HG03342 (cell line): Measurements from ENCODE around the gene GAB2.

Source experiments
- ATAC-seq: cut with Tn5 transposase; IDR thresholded peaks from one replicate; pipeline ENCODE4 v1.9.1; 2021; ENCODE audit warnings: mild to moderate bottlenecking, moderate library complexity; ENCODE audit not compliant: unreplicated experiment

The GAB2 gene

GRCh38 chr11:78346799-78347198 is 70.8 kb downstream of the GAB2 start:
- ATAC-seq = no peak

DNA sequence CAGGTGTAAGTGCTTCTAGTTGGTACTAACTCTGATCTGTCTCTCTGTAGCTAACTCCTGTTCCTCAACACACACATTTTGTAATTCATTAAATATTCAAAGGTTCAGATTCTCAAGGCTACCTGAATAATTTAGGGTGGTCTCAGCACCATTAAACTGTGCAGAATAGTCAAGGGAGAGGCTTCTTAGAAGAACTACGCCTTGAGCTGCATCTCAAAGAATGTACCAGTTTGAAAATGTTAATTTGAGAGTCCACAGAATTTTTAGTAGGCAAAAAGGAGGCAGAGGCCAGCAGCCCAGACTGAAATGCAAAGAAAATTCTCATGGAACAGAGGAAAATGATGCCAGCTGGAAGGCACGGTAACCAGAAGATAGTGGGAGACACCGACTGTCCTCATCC is 72.2 kb downstream of the GAB2 start:
- ATAC-seq = no peak

DNA sequence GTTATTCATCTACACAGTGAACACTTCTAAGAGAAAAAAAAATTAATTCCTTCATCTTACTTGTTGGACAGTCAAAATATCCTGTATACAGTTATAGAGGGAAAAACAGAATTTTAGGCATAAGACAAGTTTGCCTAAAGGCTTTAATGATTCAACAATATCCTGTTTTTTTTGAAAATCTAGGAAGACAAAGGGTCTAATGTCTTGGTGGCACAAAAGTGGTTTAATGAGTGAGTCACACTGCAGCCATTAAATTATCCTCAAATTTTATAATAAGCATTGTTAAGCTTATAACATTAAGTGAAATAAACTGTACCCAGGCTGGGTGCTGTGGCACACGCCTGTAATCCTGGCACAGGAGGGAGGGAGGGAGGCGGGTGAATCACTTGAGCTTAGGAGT is 72.9 kb downstream of the GAB2 start:
- ATAC-seq = no peak

DNA sequence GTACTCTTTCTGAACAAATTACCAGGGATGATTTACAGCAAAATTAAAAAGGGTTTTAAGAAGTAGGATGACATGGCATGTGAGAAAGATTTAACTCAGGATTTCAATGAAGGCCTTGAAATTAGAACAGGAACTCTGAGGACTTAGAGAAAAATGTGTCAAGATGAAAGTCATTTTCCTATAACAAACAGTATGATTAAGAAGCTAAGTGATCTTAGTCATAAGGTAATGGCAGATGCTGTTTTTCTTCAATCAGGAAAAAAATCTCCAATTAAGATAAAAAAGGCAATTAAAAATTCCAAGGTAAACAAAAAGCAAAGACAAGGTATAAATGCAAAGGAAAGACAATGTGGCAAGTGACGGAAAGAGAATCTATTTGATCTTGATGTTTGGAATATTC is 73.5 kb downstream of the GAB2 start:
- no peak for ATAC-seq

GRCh38 chr11:78343303-78343702 is 74.3 kb downstream of the GAB2 start:
- no peak for ATAC-seq

DNA sequence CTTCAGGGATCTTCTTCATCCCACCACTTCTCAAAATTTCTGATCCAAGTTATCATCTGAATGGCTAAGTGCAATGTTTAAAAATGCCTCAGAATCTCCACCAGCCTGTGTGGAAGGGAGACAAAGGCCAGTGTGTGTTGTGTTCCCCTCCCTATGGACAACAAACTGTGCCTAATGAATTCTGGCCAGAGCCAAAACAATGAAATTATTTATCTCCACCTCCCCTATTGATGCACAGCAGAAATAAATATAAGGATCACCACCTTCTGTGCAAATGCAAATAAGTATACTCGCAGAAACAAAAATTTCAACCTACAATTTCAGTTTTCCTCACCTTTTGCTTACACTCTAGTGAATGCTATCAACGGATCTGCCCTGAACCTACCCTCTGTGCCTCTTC is 75.8 kb downstream of the GAB2 start:
- no peak for ATAC-seq

DNA sequence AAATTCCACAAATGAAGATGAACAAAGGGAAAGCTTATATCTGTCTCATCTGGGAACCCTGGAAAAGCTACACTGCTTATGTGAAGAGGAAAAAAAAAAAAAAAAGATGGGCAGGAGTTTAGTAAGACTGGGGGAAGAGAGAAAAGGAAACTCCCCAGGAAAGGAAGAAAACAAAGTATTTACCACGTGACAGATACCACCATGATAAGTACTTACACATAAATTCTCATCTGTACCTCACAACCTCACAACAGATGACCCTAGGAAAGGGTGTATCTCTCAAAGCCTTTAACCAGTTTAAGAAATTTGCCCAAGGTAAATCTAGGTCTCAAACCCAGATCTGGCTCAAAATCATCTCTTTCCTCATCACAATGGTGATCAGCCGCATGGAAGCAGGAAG is 77.1 kb downstream of the GAB2 start:
- no peak for ATAC-seq

GRCh38 chr11:78339945-78340344 is 77.7 kb downstream of the GAB2 start:
- ATAC-seq = no peak

DNA sequence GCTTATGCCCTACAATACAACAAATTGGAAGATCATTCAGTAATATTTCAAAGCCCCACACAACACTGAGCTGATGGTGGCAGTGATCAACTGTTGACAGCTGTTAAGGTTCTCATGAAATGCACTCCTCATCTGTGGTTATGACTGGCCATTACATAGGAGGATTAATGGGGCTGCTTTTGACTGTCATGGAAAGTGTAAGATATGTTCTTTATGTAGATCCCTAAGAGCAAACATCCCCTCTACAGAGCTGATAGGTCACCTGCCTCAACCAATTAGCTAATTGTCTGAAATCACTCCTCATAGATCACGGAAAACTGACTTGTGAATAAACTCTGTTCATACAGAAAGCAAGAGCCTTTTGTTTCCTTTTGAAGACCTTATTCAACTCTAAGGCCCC is 78.1 kb downstream of the GAB2 start:
- no peak for ATAC-seq

GRCh38 chr11:78338702-78339101 is 78.9 kb downstream of the GAB2 start:
- ATAC-seq = no peak

GRCh38 chr11:78338138-78338537 is 79.5 kb downstream of the GAB2 start:
- no peak for ATAC-seq

DNA sequence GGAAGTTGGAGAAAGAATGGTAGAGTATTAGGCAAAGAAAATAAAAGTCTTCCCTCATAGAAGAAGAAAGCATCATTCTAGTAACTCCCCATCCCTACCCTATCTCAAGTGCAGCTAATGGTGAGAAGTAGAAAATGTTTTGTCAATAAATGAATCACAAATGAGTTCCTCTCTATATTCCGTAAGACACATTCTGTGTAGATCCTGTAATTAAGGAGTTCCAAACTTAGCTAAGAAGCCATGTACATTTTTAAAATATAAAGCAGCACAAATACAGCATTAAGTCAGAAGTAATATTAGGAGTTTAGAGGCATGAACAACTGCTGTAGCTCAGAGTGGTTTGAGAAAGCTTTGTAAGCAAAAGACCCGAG is 80.1 kb downstream of the GAB2 start:
- no peak for ATAC-seq

DNA sequence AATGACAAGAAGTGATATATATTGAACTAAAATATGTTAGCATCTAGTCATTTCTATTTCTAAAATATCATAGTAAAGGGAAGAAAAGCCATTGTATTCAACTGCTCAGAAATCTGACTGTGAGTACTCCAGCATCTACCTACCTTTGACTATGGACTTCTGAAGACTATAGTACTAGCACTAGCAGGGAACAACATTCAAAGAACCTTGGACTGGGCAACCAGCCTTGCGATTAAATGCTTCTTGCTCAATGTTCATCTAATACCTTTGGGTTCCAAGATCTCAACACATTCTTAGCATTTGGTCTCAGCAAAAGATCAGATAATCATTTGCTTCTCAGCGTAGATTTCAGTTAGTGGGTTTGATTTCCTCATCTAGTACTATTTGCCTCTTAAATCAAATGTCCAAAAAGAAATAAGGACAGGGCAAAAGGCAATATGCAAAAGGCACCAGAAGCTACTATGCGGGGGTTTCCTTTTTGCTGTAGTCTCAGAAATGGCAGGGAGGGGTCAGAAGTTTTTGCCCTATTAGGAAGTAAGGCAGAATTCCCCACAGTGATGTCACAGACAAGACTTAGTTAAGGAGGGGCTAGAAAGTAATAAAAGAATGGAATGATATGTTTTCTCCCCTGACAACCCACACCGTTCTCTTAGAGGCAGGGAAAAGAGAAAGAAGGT is 80.6 kb downstream of the GAB2 start:
- no peak for ATAC-seq

DNA sequence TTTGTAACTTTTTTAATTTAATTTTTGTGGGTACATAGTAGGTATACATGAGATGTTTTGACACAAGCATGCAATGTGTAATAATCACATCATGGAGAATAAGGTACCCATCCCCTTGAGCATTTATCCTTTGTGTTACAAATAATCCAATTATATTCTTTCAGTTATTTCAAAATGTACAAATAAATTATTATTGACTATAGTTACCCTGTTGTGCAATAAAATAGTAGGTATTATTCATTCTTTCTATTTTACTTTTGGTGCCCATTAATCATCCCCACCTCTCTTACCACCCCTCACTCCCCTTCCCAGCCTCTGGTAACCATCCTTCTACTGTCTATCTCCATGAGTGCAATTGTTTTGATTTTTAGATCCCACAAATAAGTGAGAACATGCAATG is 83.5 kb downstream of the GAB2 start:
- ATAC-seq = no peak

DNA sequence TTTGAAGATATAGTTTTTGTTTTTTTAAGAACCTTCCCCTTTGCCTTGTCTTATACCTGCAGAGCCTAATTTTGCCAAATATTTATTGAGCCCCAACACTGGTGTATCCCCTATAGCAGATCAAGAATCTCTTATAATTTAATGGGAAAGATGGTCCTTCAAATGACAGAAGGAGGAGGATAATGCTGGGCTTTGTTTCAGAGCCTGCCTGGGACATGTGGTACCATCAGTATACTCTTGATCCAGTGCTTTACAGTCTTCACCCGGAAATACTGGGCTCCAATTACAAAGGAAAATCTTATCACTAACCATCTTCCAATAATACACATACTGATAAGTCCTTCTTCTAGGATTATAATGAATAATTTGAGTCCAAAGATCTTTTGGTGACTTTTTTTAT is 84.7 kb downstream of the GAB2 start:
- no peak for ATAC-seq

GRCh38 chr11:78332174-78332866 is 85.3 kb downstream of the GAB2 start:
- ATAC-seq = no peak

DNA sequence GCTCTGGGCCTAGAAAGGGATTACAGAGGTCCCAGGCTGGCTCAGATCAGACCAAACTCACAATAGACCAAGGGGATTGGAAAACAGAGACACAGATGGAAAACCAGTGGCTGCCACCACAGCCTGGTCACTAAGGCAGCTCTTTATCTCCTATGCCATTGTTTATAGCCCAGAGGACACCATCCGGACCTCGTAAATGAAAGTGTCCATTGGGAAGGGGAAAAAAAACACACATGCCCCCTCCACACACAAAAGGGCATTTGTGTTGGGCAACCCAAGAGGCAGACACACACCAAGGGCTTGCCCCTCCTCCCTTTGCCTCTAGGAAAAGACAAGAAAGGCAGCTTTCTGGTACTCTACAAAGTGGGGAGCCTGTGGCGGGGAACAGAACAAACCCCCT is 85.9 kb downstream of the GAB2 start:
- ATAC-seq = no peak

DNA sequence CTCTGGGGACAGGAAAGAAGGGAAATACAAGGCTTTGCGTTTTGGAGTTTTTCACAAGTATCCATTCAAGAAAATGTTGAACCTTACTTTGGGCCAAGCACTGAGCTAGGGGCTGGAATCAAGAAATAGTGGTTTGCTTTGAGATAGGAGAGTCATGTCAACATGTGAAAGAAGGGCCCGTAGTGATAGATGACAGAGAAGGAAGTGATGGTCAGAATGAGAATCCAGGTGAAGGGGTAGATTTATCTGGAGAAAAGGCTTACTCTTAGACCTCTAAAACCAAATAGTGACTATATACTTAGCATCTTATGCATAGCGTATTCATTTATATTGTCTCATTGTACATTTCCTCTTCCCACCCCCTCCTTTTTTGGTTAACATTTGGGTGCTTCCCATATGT is 87.3 kb downstream of the GAB2 start:
- ATAC-seq = no peak

GRCh38 chr11:78327945-78328344 is 89.7 kb downstream of the GAB2 start:
- no peak for ATAC-seq

DNA sequence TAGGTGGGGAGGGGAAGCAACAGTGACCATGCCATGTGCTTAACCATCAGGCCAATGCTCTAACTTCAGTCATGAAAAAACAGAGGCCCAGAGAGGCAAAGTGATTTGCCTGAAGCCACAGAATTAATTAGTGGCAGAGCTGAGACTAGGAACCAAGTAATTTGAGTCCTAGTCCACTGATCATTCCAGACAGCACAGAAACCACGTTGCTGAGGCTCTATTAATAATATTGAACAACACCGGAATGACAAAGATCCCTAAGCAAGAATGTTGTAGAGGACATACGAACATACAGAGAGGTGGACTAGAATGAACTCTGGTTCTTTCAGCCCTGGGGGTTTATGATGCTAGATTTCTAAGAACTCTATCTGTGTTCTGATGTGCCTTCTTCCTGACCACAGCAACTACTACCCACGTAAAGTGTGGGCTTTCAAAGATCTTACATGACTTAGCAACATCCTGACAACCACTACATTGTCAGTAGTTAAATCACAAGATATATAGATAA is 92.3 kb downstream of the GAB2 start:
- peak; percentile 49 for ATAC-seq

DNA sequence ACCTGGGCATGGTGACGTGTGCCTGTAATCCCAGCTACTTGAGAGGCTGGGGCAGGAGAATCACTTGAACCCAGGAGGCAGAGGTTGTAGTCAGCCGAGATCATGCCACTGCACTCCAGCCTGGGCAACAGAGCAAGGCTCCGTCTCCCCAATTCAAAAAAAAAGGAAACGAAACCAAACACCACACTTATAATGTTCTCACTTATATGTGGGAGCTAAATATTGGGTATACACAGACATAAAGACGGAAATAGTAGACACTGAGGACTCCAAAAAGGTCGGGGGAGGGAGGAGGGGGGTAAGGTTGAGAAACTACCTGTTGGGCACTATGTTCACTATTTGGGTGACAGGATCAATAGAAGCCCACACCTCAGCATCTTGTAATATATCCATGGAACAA is 94.3 kb downstream of the GAB2 start:
- ATAC-seq = no peak

DNA sequence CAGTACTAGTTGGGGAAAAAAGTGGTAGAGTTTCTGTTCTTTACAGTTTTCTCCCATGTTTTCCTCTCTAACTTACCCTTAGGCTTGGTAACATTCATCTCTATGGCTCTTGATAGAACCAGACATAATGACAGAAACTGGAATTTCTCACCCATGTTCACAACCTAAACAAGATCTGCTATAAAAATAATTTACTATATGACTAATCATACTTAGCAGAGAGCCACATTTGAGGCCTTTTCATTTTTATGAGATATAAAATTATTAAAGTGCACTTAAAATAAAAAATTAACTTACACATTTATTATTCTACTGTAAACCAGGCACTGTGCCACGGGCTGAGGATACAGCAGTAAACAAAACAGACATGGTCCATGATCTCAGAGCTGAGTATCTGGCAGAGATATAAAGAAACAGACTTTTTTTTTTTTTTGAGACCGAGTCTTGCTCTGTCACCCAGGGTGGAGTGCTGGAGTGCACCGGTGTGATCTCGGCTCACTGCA is 98.1 kb downstream of the GAB2 start:
- no peak for ATAC-seq
